ENCODE data around the gene PLXDC1.
A peak's percentile ranks its signal among the peaks of the same experiment; 100 is the strongest.
"Not testable (repeated sequence)": the region's sequence is repeated elsewhere in the genome, so short reads cannot be mapped to it uniquely, and the experiment has no call there.

PLXDC1 gene

DNA sequence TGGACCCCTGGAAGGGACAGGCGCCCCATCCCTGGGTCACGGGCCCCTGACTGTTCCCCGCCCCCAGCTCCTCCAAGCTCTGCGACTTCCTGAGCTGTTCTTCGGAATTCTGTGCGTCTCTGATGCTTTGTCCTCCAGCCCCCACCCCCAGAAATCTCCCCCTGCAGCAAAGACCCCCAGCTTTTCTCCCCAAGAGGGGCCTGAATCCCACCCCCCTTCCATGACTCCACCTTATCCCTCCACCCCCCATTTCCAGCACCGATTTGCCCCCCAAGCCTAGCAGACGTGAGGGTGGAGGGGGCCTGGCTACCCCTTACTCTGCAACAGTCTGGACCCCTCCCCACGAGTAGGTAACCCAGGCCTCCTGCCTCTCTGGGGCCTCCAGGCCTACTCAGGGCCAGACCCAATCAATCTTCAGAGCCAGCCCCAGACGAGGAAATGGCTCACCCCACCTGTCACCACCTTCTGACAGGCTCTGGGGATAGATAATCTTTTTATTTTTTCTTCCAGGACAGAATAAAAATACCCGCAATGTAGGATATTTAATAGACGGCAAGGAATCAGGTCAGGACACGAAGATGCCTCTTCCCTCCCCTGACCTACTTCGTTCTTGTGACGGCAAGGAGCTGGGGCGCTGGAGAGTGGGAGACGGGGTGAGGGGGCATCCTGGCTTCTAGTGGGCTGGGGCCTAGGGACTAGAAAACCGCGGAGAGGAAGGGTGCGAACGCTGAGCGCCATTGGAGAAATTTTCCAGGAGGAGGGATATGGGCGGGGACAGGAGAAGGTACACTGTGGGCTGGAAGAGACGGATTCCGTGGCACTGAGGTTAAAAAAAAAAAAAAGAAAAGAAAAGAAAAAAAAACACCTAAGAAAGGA, 744 bp upstream of the PLXDC1 start:
- peak; percentile 37 for DNase-seq

DNA sequence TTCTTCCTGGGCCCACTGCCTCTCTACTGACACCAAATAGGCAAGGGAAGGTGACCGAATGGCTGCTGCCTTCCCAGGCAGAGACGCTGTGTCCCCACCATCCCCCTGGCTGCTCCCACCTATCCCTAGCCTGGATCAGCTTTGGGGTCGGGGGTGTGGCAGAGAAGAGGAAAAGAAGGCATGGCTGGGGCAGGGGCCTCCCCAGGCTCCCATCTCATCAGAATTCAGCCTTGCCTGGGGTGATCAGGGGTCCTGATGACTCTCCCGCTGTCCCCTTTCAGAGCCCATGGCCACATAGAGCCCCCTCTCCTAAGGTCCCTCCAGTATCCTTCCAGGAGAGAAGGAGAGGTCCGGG, 665 bp downstream of the PLXDC1 start:
- no peak for DNase-seq

DNA sequence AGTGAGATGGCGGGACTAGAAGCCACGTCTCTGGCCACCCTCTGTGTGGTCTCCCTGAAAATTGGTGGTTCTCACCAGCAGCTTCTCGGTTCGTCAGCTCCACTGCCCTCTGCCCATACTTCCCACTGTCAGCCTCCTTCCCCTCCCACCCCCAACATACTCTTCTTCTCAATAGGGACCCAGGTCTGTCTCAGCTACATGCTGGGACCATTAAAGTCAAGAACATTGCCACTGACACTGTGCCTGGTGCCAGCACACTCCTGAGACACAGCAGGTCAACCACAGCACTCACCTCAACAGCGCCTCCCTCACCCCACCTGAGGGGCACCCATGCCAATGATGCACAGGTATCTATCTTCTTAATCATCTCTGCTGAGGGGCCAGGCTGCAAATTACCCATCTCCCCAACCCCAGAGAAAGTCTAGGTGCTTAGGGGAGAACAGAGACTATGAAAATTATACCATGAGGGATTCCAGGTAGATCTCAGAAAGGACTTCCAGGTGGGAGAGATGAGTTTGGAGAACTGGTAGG, 1.3 kb downstream of the PLXDC1 start:
- no peak for DNase-seq

DNA sequence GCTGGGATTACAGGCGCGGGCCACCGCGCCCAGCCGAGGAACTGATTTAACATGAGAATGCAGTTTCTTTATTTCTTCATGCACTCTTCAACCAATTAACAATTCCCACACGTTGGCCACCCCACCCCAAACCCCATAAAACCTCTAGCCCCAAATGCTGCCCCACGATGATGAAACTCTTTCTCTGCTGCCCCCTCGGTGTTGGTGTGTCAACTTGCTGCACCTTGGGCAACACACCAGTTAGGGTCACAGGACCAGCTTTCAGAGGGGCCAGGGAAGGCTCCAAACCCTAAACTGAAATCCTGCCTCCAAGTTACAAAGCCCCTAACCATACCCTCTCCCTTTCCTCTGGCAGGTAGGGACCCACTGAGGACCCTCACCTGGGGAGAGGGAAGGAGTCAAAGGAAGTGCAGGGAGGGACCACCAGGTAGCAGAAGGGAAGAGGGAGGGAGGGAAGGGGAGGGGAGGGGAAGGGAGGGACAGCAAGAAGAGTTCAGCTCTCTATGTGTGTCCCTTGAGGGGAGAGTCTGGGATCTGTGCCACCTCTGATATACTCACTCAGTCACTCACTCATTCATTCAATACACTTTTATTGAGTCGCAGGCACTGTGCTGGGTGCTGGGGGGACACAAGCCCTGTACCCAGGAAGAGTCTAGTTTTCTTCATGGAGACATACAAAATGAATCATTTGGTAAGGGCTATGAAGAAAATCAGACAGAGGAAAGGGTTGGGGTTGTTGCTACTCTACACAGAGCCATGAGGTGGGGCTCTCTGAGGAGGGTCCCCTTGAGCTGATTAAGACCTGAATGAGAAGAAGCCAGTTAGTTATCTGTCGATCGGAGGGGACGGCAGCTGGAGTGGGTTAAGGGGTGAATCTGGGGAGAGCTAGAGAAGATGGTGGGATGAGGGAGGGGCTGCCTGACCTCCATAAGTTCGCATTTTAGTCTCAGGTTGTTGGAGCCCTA, 3.9 kb downstream of the PLXDC1 start:
- DNase-seq, result no peak

DNA sequence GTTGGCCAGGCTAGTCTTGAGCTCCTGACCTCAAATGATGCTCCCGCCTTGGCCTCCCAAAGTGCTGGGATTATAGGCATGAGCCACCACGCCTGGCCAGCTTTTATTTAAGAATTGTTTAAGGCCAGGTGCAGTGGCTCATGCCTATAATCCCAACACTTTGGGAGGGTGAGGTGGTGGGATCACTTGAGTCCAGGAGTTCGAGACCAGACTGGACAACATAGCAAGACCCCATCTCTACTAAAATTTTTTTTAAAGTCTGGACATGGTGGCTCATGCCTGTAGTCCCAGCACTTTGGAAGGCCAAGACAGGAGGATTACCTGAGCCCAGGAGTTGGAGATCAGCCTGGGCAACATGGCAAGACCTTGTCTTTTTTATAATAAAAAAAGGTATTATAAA, 5.2 kb downstream of the PLXDC1 start:
- no peak for DNase-seq

DNA sequence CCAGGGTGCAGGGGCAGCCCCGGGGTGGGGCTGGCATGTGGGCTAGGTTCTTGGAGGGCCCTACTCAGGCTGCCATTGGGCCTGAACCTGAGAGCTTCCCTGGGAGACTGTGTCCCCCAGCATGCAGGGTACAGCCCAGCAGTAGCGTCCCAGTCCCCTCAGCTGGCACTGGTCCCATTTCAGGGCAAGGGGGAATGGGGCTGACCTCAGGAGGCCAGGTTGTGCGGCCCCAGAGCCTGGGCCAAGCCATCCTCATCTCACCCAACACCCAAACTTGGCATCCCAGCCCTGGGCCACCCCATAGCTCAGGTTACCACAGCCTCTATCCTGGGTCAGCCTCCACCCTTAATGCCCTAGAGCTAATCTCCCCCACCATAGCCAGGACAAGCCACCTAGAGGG, 6.3 kb downstream of the PLXDC1 start:
- DNase-seq, result no peak

DNA sequence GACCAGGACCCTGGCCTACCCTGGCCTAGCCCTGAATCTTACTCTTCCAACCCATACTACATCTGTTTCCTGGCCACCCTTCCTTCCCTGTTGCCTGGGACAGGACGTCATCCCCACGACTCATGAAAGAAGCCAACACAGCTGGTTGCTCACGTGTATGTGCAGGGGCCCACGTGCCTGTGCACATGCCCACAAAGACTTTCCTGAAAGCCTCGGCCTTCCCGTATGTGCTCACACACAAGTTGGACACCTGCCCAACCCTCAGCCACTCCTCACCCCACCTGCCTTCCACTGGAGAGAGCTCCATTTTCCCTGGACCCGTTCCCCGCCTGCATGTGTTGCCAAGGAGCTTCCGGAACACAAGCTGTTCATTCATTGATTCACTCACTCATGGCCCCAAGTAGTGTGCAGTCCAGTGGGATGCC, 7.0 kb downstream of the PLXDC1 start:
- no peak for DNase-seq

DNA sequence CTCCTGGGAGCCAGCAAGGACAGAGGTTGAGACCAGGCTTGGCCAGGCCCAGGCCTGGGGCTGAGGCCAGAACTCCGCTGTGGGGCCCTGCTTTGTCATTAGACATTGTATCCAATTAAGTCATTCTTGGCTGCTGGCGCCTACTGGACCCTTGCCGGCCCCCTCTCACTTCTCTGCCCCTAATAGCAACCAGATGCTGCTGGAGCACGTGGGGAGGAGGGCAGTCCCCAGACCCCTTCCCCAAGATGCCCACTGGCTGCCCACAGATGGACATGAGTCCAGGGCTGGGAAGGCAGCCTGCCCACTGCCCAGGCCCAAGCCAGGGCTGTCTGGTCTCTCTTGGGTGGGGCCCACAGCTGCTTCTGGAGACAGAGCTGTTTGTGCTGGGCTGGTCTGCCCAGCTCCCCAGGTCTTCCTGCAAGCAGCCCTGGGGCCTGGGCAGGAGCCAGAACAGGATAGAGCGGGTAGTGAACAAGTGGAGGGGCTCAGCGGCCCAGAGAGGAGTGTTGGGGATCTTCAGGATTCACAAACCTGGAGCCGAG, 7.8 kb downstream of the PLXDC1 start:
- DNase-seq, result no peak

DNA sequence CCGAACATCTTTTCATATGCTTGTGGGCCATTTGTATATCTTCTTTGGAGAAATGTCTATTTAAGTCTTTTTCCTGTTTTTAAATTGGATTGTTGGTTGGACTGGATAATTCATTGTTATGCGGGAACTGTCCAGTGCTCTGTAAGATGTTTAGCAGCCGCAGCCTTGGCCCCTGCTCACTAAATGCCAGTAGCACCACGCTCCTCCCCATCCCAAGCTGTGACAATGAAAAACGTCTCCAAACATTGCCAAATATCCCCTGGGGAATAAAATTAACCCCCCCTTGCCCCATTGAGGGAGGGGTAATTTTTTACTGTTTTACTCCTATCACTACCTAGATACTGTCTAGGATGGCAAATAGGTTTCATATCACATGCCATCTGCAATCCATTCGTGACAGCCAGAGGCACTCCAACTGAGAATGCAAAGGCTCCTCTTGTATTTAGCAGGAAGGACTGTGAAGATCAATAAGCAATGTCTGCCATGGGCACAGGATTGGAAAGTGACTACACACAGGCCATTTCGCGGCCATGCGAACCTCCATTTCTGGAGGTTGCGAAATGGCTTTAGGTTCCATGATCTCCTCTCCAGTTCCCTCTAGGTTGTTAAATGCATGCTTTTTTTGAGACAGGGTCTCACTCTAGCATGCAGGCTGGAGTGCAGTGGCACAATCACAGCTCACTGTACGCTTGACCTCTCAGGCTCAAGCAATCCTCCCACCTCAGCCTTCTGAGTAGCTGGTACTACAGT, 9.3 kb downstream of the PLXDC1 start:
- no peak for DNase-seq

DNA sequence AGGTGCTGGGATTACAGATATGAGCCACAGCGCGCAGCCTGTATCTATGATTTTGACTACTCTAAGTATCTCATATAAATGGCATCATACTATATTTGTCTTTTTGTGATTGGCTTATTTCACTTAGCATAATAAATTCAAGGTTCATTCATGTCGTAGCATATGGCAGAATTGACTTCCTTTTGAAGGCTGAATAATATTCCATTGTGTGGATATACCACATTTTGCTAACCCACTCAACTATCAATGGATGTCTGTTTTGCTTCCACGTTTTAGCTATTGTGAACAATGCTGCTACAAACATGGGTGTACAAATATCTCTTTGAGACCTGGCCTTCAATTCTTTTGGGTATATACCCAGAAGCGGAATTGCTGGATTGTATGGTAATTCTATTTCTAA, 10.1 kb downstream of the PLXDC1 start:
- DNase-seq, result no peak

DNA sequence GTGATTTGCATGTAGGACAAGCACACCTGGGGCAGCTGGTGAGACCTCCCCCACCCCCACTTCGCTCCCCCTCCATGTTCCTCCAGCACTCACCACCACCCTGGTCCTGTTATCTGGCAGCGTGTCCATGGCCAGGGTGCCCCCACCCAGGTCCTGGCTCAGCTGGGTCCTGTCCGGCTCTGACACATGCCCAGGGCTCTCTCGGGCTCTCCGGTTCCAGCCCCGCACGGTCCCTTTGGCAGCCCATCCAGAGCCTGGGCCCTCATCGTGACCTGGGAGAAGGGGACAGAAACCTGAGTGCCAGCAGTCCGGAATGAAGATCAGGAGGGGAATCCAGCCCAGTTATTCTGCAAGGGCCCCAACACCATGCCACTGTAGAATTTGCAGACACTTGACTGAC, 11.9 kb downstream of the PLXDC1 start:
- DNase-seq, result no peak

DNA sequence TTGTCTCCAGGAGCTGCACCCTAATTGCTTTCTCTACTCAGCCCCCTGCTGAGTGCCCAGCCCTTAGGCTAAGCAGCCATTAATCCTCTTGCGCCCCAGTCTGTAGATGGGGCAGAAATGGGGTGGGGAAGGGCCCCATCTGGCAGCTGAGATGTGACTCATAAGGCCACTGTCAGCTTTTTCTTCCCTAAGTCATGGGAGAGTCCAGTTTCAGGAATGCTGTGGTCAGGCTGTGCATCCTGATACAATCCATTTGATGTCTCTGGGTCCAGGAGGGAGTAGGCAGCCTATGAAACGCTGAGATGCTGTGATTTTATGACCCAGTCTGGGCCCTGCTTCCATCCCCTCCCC, 12.3 kb downstream of the PLXDC1 start:
- no peak for DNase-seq

DNA sequence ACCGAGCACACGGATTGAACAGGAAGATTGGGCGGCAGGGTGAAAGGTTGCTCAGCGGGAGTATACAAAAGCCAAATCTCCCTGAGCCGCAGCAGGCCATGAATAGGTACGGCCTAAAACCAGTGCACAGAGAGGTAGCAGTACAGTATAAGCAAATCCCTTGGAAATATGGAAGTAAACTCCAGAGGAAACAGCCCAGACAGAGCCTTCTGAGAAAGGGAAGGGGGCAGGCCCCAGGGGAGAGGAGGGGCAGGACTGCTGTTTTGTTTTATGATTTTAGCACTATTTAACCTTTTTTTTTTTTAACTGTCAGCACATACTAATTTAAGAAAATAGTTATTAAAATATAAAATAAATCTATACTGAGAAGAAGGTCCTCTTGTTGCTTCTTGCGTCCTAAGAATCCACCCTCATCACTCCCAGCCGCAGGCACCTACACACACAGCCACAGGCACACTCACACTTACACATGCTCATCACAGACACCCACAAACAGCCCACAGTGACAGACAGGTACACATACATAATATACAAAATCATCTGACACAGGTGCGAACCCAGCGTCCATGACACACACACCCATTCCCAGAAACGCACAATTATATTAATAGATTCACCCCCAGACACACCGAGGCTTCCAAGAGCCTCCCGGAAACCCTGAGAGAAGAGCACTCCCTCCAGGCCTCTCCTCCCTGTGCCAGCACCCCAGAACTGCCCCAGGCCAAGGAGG, 12.8 kb downstream of the PLXDC1 start:
- no peak for DNase-seq

DNA sequence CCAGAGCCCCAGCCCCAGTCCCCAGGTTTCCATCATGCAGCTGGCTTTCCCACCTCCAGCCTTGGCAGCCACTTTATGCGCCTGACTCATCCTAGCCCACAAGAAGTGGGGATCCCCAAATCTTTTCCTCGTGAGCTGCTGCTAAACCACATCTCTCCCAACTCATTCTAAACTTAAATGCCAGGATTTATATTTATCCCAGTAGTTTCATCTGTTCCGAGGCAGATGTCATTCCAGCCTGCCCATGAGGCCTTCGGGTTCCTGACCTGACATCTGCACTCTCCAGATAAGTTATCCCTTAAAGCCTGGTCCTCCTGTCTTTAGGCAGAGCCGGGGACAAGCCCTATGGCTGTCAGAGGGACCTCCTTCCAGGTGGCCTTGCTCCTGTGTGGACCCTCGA, 16.6 kb downstream of the PLXDC1 start:
- no peak for DNase-seq

DNA sequence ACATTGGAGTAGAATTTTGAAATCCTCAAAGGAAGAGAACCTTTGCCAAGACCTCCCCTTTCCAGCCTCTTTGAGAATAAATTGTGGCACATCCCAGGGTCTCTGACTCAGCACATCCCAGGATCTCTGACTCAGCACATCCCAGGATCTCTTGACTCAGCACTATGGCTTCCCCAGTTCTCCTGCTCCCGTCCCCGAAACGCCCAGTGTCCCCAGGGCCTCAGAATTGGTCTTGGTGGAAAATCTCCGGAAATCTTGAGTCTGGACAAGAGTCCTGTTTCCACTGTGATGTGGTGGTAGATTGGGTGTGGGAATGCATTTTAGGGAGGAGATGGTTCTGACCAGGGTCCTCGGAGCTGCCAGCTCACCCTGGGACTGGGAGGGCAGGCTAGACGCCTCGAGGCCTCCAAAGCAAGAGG, 19.2 kb downstream of the PLXDC1 start:
- DNase-seq, result no peak

DNA sequence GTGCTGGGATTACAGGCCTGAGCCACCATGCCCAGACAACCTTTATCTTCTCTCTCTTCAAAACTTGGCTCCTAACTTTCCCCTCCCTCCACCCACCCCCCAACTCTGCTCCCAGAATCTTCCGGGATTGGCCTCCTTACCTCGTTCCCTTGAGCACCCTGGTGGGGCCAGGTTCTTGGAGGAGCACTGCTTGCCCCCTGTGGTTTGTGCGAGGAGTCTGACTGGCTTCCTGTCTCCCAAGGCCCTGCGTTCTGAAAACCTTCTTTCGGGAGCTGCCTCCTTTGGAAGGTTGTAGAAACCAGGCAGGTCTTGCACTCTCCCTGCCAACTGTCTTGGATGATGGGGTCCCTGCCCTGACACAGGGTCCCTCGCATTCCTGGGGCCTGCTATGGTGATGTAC, 19.8 kb downstream of the PLXDC1 start:
- no peak for DNase-seq

DNA sequence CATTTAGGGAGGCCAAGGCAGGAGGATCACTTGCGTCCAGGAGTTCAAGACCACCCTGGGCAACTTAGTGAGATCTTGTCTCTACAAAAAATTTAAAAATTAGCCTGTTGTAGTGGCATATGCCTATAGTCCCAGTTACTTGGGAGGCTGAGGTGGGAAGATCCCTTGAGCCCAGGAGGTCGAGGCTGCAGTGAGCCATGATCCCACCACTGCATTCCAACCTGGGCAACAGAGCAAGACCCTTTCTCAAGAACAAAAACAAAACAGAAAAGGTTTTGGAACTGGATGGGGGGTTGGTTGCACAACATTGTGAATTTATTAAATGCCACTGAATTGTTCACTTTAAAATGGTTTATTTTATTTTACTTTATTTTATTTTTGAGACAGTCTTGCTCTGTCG, 21.2 kb downstream of the PLXDC1 start:
- no peak for DNase-seq

DNA sequence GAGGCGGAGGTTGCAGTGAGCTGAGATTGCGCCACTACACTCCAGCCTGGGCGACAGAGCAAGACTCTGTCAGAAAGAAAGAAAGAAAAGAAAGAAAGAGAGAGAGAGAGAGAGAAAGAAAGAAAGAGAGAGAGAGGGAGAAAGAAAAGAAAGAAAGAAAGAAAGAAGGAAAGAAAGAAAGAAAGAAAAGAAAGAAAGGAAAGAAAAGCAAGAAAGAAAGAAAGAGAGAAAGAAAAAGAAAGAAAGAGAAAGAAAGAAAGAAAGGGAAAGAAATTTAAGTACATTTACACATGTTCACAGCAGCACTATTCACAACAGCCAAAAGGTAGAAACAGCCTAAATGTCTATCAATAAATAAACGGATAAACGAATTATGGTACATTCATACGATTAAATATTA, 21.9 kb downstream of the PLXDC1 start:
- not testable (repeated sequence) for DNase-seq

DNA sequence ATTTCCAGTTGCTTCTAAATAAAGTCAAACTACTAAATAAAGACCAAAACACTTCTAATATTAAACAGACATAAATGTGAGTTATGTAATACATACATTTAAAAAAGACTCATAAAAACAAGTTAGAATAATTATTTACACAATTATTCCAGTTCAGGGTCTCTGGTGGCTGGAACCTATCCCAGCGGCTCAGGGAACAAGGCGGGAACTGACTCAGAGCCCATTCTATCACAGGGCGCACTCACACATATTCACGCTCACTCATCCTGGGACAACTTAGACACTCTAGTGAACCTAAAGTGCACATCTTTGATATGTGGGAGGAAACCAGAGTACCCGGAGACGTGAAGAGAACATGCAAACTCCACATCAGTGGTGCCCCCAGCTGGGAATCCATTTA, 25.0 kb downstream of the PLXDC1 start:
- no peak for DNase-seq

DNA sequence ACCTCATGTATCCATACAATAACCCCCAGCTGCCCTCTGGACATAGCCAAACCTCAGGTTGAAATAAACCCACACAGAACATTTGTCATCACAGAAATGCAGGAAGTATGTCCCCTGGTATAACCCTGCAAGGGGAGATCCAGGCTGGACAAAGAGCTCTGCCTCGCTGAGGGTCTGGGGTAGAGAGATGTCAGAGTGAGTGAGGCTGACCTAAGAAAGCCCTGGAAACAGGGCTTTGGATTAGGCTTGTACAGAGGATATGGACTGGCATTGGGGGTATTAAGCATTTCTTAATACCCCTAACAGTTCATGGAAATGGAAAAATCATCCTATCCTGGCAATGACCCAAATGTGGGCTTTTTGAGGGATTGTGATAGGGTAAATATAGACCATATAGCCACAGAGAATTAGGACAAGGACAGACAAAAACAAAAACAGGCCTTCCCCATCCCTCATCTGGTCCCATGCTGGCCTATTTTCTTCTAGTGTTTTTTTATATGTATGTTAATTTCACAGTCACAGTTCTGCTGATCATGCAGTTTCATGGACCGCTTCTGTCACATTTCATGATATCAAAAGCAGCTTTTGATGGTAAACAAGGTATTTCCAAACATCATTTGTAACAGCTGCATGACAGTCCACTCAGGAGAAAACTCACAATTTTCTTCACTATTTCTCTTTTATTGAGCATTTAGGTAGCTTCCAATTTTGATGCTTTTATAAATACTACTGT, 26.1 kb downstream of the PLXDC1 start:
- no peak for DNase-seq

DNA sequence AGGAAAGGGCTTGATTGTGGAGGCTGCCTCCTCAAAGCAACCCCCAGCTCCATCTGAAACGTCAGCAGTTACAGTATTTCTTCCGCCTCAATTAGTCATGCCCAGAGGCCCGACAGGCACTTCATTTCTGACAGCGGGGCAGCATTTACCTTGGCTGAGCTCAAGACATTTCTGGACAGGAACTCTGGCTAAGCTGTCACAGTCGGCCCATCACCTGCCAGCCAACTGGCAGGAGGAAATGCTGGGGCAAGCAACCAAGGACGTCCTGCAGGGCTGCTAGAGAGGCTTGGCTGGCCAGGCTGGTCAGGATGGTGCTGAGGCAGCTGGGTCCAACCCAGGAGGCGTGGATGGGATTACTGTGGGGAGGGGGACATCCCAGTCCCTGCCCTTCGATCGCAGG, 27.8 kb downstream of the PLXDC1 start:
- DNase-seq, result no peak

Data from activated CD8-positive, alpha-beta memory T cell treated with anti-CD3 and anti-CD28 coated beads, Interleukin-2, amount 50 U/mL, for 4 hours (primary cell).